Measurements from ENCODE around the gene CHURC1. TPM values are rescaled to one million over a fixed set of nuclear protein-coding genes. Genes with fewer than 3 reads are reported as not detected.
A peak's percentile ranks its signal among the peaks of the same experiment; 100 is the strongest.

CHURC1 gene
- total and polyA plus RNA-seq, 2 donors (not counting 1 experiment from before 2014, with no cell fraction given): 29.7 to 77.1 TPM

DNA sequence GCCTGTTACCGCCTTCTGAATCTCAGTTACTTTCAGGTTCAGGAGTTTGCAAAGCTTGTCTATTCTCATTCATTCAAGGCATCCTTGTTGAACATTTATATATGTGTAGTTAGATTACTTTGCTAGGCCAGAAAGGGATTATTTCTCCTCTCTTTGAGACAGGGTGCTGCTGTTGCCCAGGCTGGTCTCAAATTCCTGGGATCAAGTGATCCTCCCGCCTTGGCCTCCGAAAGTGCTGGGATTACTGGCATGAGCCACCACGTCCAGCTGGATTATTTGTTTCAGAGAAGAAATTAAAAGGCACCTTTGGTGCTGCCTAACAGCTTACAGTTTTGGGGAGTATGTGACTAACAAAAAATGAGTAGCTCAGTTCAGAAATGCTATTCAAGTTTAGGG lies 772 bp downstream of the CHURC1 start:
- peaks cover 9% of the 10 kb centered on the region for H3K27me3 Mint-ChIP-seq
- Histone ChIP-seq H3K27ac (ENCODE audit: low read length in 2 of 2) (peak overlapping the region; percentile 98 to 99), H3K27me3 (replicated peaks in 1 of 4; ENCODE audit: control extremely low read depth in 1 of 4, control insufficient read depth in 3 of 4, insufficient read depth in 4 of 4, low read length in 3 of 4) (no peaks in the 10 kb centered on the region), H3K4me1 (ENCODE audit: control insufficient read depth in 2 of 2, insufficient read depth in 2 of 2, low read length in 2 of 2) (peaks cover 17 to 24% of the 10 kb centered on the region in 2 donors), H4K20me1 (ENCODE audit: control insufficient read depth, insufficient read depth, low read length, poor library complexity, severe bottlenecking) (peaks cover 42% of the 10 kb centered on the region), H3K9ac (ENCODE audit: low read length) (peak overlapping the region; percentile 100), H3K79me2 (ENCODE audit: control insufficient read depth, insufficient read depth, low read length) (peaks cover 62% of the 10 kb centered on the region), H3K4me3 (ENCODE audit: control extremely low read depth in 1 of 5, extremely low read depth in 1 of 5, insufficient read depth in 1 of 5, low read depth in 2 of 5, low read length in 4 of 5) (peak overlapping the region; percentile 88 to 100 (median 96)), H3K4me2 (replicated peaks; ENCODE audit: low read depth, low read length, poor library complexity, severe bottlenecking) (peak overlapping the region; percentile 75), H3K9me3 (ENCODE audit: control extremely low read depth in 1 of 3, control insufficient read depth in 2 of 3, insufficient read depth in 1 of 3, low read length in 2 of 3) (no peaks in the 10 kb centered on the region), H3K36me3 (replicated peaks in 1 of 2; ENCODE audit: control extremely low read depth in 1 of 2, control insufficient read depth in 1 of 2, extremely low read depth in 1 of 2, insufficient read depth in 2 of 2, low read length in 1 of 2) (no peaks in the 10 kb centered on the region), H2AFZ (ENCODE audit: insufficient read depth, low read depth, low read length, poor library complexity, severe bottlenecking) (peak overlapping the region; percentile 89)
- no peak for ATAC-seq (ENCODE audit: low read depth)
- peaks cover 44% of the 10 kb centered on the region for H3K4me1 Mint-ChIP-seq
- H3K27ac Mint-ChIP-seq: peak overlapping the region; percentile 96
- H3K9me3 Mint-ChIP-seq (ENCODE audit: insufficient read depth): no peaks in the 10 kb centered on the region
- peak overlapping the region; percentile 85 for H3K4me3 Mint-ChIP-seq
- TF ChIP-seq EZH2 (IDR thresholded peaks at IDR 0.05; ENCODE audit: borderline replicate concordance, insufficient read depth, low read depth, low read length, poor library complexity, severe bottlenecking): no peak
- TF ChIP-seq, protein P1, sequence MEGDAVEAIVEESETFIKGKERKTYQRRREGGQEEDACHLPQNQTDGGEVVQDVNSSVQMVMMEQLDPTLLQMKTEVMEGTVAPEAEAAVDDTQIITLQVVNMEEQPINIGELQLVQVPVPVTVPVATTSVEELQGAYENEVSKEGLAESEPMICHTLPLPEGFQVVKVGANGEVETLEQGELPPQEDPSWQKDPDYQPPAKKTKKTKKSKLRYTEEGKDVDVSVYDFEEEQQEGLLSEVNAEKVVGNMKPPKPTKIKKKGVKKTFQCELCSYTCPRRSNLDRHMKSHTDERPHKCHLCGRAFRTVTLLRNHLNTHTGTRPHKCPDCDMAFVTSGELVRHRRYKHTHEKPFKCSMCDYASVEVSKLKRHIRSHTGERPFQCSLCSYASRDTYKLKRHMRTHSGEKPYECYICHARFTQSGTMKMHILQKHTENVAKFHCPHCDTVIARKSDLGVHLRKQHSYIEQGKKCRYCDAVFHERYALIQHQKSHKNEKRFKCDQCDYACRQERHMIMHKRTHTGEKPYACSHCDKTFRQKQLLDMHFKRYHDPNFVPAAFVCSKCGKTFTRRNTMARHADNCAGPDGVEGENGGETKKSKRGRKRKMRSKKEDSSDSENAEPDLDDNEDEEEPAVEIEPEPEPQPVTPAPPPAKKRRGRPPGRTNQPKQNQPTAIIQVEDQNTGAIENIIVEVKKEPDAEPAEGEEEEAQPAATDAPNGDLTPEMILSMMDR (IDR thresholded peaks at IDR 0.05): no peak
- ChIA-PET POLR2A (interaction anchor here (1.2 kb wide), 2 partner anchors 9 kb away, joined by 3 read pairs; no protein-coding TSS in a partner anchor), CTCF (interaction anchor here (0.6 to 2.1 kb wide), 6 partner anchors 9 to 91 kb away, joined by 3 to 7 read pairs (median 5); no protein-coding TSS in a partner anchor)
- no peak for DNase-seq
- WGBS (ENCODE audit: insufficient coverage): 77% methylated on average over 3 of the region's 4 CpGs
- intact Hi-C loops (cut with micrococcal nuclease): loop anchor here (2.0 to 10.0 kb wide), 4 partner anchors 34 to 1370 kb away; partner anchors contain the start of genes MAX and PPP2R5E

DNA sequence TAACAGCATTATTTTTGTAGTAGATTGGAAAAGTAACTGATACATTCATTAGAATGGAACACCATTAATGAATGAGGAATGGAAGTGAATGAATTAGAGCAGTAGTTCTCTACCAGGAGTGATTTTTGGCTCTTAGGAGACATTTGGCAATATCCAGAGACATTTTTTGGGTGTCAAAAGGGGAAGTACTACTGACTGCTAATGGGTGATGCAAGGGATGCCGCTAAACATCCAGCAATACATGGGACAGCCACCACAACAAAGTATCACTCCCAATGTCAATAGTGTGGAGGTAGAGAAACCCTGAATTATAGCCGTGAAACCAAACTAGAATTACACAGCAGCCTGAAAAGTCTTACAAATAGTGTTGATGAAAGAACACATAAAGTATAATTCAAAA lies 1.5 kb downstream of the CHURC1 start:
- H3K27me3 Mint-ChIP-seq: peaks cover 6% of the 10 kb centered on the region
- intact Hi-C loops (cut with micrococcal nuclease): loop anchor here (2.0 to 10.0 kb wide), 4 partner anchors 35 to 1371 kb away; partner anchors contain the start of genes MAX and PPP2R5E
- Histone ChIP-seq H3K4me1 (ENCODE audit: control insufficient read depth in 2 of 2, insufficient read depth in 2 of 2, low read length in 2 of 2) (peaks cover 17 to 24% of the 10 kb centered on the region in 2 donors), H3K79me2 (ENCODE audit: control insufficient read depth, insufficient read depth, low read length) (peaks cover 69% of the 10 kb centered on the region), H3K27ac (ENCODE audit: low read length in 2 of 2) (no peak overlapping the region), H2AFZ (ENCODE audit: insufficient read depth, low read depth, low read length, poor library complexity, severe bottlenecking) (no peak overlapping the region), H3K9ac (ENCODE audit: low read length) (no peak overlapping the region), H3K9me3 (ENCODE audit: control extremely low read depth in 1 of 3, control insufficient read depth in 2 of 3, insufficient read depth in 1 of 3, low read length in 2 of 3) (no peaks in the 10 kb centered on the region), H3K36me3 (replicated peaks in 1 of 2; ENCODE audit: control extremely low read depth in 1 of 2, control insufficient read depth in 1 of 2, extremely low read depth in 1 of 2, insufficient read depth in 2 of 2, low read length in 1 of 2) (peaks cover 1 to 5% of the 10 kb centered on the region in 2 experiments), H3K4me3 (ENCODE audit: control extremely low read depth in 1 of 5, extremely low read depth in 1 of 5, insufficient read depth in 1 of 5, low read depth in 2 of 5, low read length in 4 of 5) (no peak overlapping the region), H3K4me2 (replicated peaks; ENCODE audit: low read depth, low read length, poor library complexity, severe bottlenecking) (peak overlapping the region; percentile 75), H3K27me3 (replicated peaks in 1 of 4; ENCODE audit: control extremely low read depth in 1 of 4, control insufficient read depth in 3 of 4, insufficient read depth in 4 of 4, low read length in 3 of 4) (no peaks in the 10 kb centered on the region), H4K20me1 (ENCODE audit: control insufficient read depth, insufficient read depth, low read length, poor library complexity, severe bottlenecking) (peaks cover 49% of the 10 kb centered on the region)
- WGBS (ENCODE audit: insufficient coverage): no CpG with 5 or more reads among the region's 2 CpGs
- CTCF ChIA-PET: interaction anchor here (1.8 kb wide), 1 partner anchor 12 kb away, joined by 6 read pairs; no protein-coding TSS in a partner anchor
- ATAC-seq (ENCODE audit: low read depth) (no peak), DNase-seq (no peak)
- no peaks in the 10 kb centered on the region for H3K9me3 Mint-ChIP-seq (ENCODE audit: insufficient read depth)
- H3K4me3 Mint-ChIP-seq: peak overlapping the region; percentile 85
- peaks cover 50% of the 10 kb centered on the region for H3K4me1 Mint-ChIP-seq
- POLR2A ChIA-PET: interaction anchor here (1.2 kb wide), 1 partner anchor 9 kb away, joined by 3 read pairs; no protein-coding TSS in a partner anchor
- peak overlapping the region; percentile 53 for H3K27ac Mint-ChIP-seq
- TF ChIP-seq, protein P1 (IDR thresholded peaks at IDR 0.05): no peak
- TF ChIP-seq EZH2 (IDR thresholded peaks at IDR 0.05; ENCODE audit: borderline replicate concordance, insufficient read depth, low read depth, low read length, poor library complexity, severe bottlenecking): no peak

Measured in B cell (primary cell).